HEK293 (cell line): ENCODE data around the gene ITGA5.
A peak's percentile ranks its signal among the peaks of the same experiment; 100 is the strongest.

Source experiments
- CTCF ChIA-PET: fragments of 350-600 bp; formaldehyde crosslinking; extraction: SDS; loops from one replicate; lab custom pipeline; 2021; ENCODE audit warnings: antibody characterized with exemption; lab: Yijun Ruan, JAX
- POLR2A ChIA-PET: fragments of 300-600 bp; formaldehyde crosslinking; extraction: SDS; loops from one replicate; lab custom pipeline; 2020; ENCODE audit warnings: antibody characterized with exemption, inconsistent platforms; lab: Yijun Ruan, JAX
- H3K27ac ChIP-seq: fragments of 200-500 bp; sonication (Bioruptor generic); 2 replicates; pipeline ENCODE4 v1.5.1; 2014; ENCODE audit warnings: low read depth, low read length, control low read depth, inconsistent platforms; ENCODE audit errors: extremely low read depth
- H3K36me3 ChIP-seq, 2 experiments: fragments of 200-500 bp in 1 of 2; sonication (Bioruptor generic) in 1 of 2; 1 replicate in 1 of 2; 2 replicates in 1 of 2; pipeline ENCODE4 v1.5.1; 2014 to 2017; ENCODE audit warnings: inconsistent platforms in 2 of 2, low read length in 2 of 2; ENCODE audit not compliant: control insufficient read depth in 2 of 2, insufficient read depth in 1 of 2
- H3K4me1 ChIP-seq: fragments of 200-500 bp; sonication (Bioruptor generic); 2 replicates; pipeline ENCODE4 v1.5.1; 2014; ENCODE audit warnings: mild to moderate bottlenecking, low read length, inconsistent platforms; ENCODE audit not compliant: control insufficient read depth, insufficient read depth
- H3K4me3 ChIP-seq: 2 replicates; pipeline ENCODE4 v1.5.1; 2011; ENCODE audit warnings: low read depth, mild to moderate bottlenecking, control low read depth, low read length, moderate library complexity
- H3K9me3 ChIP-seq: fragments of 200-500 bp; sonication (Bioruptor generic); 2 replicates; pipeline ENCODE4 v1.5.1; 2014; ENCODE audit warnings: low read depth, low read length, inconsistent platforms; ENCODE audit not compliant: control insufficient read depth, insufficient read depth
- EGR2 ChIP-seq: fragments of 450-650 bp; formaldehyde crosslinking; IDR thresholded peaks from 2 replicates; pipeline ENCODE4 v1.5.1; 2016; ENCODE audit warnings: low read depth, missing biosample characterization, missing genetic modification characterization
- FEZF1 ChIP-seq: fragments of 450-650 bp; formaldehyde crosslinking; IDR thresholded peaks from 2 replicates; pipeline ENCODE4 v1.5.1; 2016; ENCODE audit warnings: missing biosample characterization, missing genetic modification characterization
- GFI1B ChIP-seq: fragments of 450-650 bp; formaldehyde crosslinking; IDR thresholded peaks from 2 replicates; pipeline ENCODE4 v1.5.1; 2016; ENCODE audit warnings: missing biosample characterization, missing genetic modification characterization
- PRDM1 ChIP-seq: fragments of 450-650 bp; formaldehyde crosslinking; IDR thresholded peaks from 2 replicates; pipeline ENCODE4; 2016; ENCODE audit warnings: missing biosample characterization, missing genetic modification characterization
- REST ChIP-seq: fragments of 450-650 bp; formaldehyde crosslinking; IDR thresholded peaks from 2 replicates; pipeline ENCODE4 v1.5.1; 2016; ENCODE audit warnings: missing biosample characterization, missing genetic modification characterization
- SP2 ChIP-seq: fragments of 450-650 bp; formaldehyde crosslinking; IDR thresholded peaks from 2 replicates; pipeline ENCODE4 v1.5.1; 2016; ENCODE audit warnings: missing biosample characterization, missing genetic modification characterization
- YY2 ChIP-seq: fragments of 450-650 bp; formaldehyde crosslinking; IDR thresholded peaks from 2 replicates; pipeline ENCODE4 v1.5.1; 2016; ENCODE audit warnings: missing biosample characterization, missing genetic modification characterization
- ZBTB26 ChIP-seq: fragments of 450-650 bp; formaldehyde crosslinking; optimal IDR thresholded peaks from 2 replicates; pipeline ENCODE3; 2016; ENCODE audit warnings: missing biosample characterization, mild to moderate bottlenecking, missing genetic modification characterization
- ZFHX2 ChIP-seq: fragments of 450-650 bp; formaldehyde crosslinking; conservative IDR thresholded peaks from 2 replicates; pipeline ENCODE4 v1.5.1; 2016; ENCODE audit warnings: missing biosample characterization, missing genetic modification characterization
- ZNF10 ChIP-seq: fragments of 450-650 bp; formaldehyde crosslinking; IDR thresholded peaks from 2 replicates; pipeline ENCODE4 v1.5.1; 2017; ENCODE audit warnings: missing biosample characterization, missing genetic modification characterization
- ZNF132 ChIP-seq: fragments of 450-650 bp; formaldehyde crosslinking; IDR thresholded peaks from 2 replicates; pipeline ENCODE4 v1.5.1; 2017; ENCODE audit warnings: missing biosample characterization, missing genetic modification characterization, borderline replicate concordance
- ZNF16 ChIP-seq: fragments of 450-650 bp; formaldehyde crosslinking; IDR thresholded peaks from 2 replicates; pipeline ENCODE4 v1.5.1; 2016; ENCODE audit warnings: low read depth, missing biosample characterization, missing genetic modification characterization
- ZNF510 ChIP-seq: fragments of 450-650 bp; formaldehyde crosslinking; IDR thresholded peaks from 2 replicates; pipeline ENCODE4 v1.5.1; 2018; ENCODE audit warnings: mild to moderate bottlenecking, missing genetic modification characterization, missing biosample characterization; ENCODE audit not compliant: insufficient replicate concordance
- ZNF76 ChIP-seq: fragments of 450-650 bp; formaldehyde crosslinking; IDR thresholded peaks from 2 replicates; pipeline ENCODE4; 2016; ENCODE audit warnings: low read depth, missing biosample characterization, missing genetic modification characterization, borderline replicate concordance
- ZNF830 ChIP-seq: fragments of 450-650 bp; IDR thresholded peaks from 2 replicates; pipeline ENCODE4 v1.5.0; 2018; ENCODE audit warnings: missing biosample characterization, missing genetic modification characterization, low read depth, mild to moderate bottlenecking, moderate library complexity
- TF ChIP-seq, protein P1 (sequence below): fragments of 450-650 bp; formaldehyde crosslinking; IDR thresholded peaks from 2 replicates; pipeline ENCODE4 v1.5.1; 2016; ENCODE audit warnings: missing biosample characterization, missing genetic modification characterization

ITGA5 gene

DNA sequence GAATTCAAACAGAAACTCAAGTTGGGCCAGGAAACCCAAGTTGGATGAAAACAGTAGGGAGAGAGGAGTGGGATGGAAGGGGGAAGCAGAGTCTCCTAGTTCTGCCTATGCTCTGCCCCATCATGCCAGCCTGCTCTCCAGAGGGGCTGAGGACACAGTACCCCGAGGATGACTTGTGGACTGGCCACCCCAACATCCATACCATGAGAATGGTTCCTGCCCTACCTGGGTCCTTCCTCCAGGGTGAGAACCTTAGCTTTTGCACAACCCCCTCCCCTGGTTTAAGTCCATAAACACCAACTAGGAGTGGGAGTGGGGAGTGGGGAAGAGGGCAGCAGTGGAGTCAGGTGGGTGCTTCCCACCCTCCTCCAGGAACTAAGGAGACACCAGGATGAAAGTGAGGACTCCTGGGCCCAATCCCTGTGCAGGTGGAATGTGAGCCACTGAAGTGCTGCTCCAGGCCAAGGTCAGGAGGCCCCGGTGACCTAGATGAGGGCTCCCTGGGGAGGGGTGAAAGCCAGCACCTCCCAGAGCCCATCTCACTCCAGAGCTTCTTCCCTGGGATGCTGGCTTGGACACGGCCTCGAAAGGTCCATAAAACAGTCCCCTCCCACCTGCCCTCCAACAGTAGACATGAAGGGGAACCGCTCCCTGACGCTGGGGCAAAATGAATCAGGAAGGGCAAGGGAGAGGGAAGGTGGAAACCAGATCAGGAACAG is 41.1 kb downstream of the ITGA5 start:
- no peaks in the 10 kb centered on the region for H3K9me3 ChIP-seq
- ChIA-PET POLR2A (interaction anchor here (2.9 kb wide), 1 partner anchor 98 kb away, joined by 16 read pairs; the partner anchor contains the start of genes CBX5 and HNRNPA1), CTCF (interaction anchor here (0.5 to 6.4 kb wide), 13 partner anchors 10 to 378 kb away, joined by 3 to 62 read pairs (median 5); partner anchors contain the start of genes COPZ1, HOXC9 and ITGA5)
- H3K4me1 ChIP-seq: peaks cover 8% of the 10 kb centered on the region
- no peak overlapping the region for H3K27ac ChIP-seq
- H3K4me3 ChIP-seq: no peak overlapping the region
- peaks cover 0 to 82% of the 10 kb centered on the region in 2 experiments; a peak in 1 of 3 replicates for H3K36me3 ChIP-seq
- TF ChIP-seq ZFHX2 (tag by site-specific recombination): peak; percentile 24
- TF ChIP-seq, protein P1, sequence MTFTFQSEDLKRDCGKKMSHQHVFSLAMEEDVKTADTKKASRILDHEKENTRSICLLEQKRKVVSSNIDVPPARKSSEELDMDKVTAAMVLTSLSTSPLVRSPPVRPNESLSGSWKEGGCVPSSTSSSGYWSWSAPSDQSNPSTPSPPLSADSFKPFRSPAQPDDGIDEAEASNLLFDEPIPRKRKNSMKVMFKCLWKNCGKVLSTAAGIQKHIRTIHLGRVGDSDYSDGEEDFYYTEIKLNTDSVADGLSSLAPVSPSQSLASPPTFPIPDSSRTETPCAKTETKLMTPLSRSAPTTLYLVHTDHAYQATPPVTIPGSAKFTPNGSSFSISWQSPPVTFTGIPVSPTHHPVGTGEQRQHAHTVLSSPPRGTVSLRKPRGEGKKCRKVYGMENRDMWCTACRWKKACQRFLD: no peak
- no peak for TF ChIP-seq ZNF16 (tag by site-specific recombination)
- peak; percentile 31; the same call in 1 of the 2 replicates for TF ChIP-seq EGR2 (tag by site-specific recombination)
- no peak for TF ChIP-seq FEZF1 (tag by site-specific recombination)
- no peak for TF ChIP-seq ZNF76
- no peak for TF ChIP-seq ZBTB26 (tag by site-specific recombination)
- TF ChIP-seq YY2 (tag by site-specific recombination): no peak
- TF ChIP-seq GFI1B (tag by site-specific recombination): no peak
- no peak for TF ChIP-seq ZNF830 (tag by site-specific recombination)
- no peak for TF ChIP-seq SP2 (tag by site-specific recombination)
- no peak for TF ChIP-seq ZNF510 (tag by site-specific recombination)
- no peak for TF ChIP-seq ZNF132 (tag by site-specific recombination)

- TF ChIP-seq ZNF10 (tag by site-specific recombination) (no peak), REST (peak; percentile 70; the same call in 1 of the 2 replicates), PRDM1 (tag by site-specific recombination) (peak; percentile 96)
- TF ChIP-seq, all 188 proteins: peak for 2
- peaks cover 13% of the 10 kb centered on the region for H3K4me1 ChIP-seq
- no peak overlapping the region for H3K27ac ChIP-seq
- no peaks in the 10 kb centered on the region for H3K9me3 ChIP-seq
- CTCF ChIA-PET: interaction anchor here (0.8 to 1.0 kb wide), 2 partner anchors 23 to 40 kb away, joined by 3 to 4 read pairs; no protein-coding TSS in a partner anchor
- POLR2A ChIA-PET: no interaction called here
- H3K36me3 ChIP-seq: peaks cover 0 to 82% of the 10 kb centered on the region in 2 experiments; a peak in 1 of 3 replicates
- no peak overlapping the region for H3K4me3 ChIP-seq
Observed at GRCh38 chr12:54377007-54377406, 42.1 kb downstream of the ITGA5 start.
